Esophagus squamous epithelium (tissue), 4 donors: ENCODE measurements around the gene CCSER1.

ENCODE experiments used
- CTCF ChIP-seq, 6 experiments: fragments of 450-650 bp in 4 of 6; fragments of 200-600 bp in 2 of 6; sonication (generic) in 2 of 6; IDR thresholded peaks; one replicate each; pipeline ENCODE4 v1.5.1; 2016 to 2019; ENCODE audit warnings: antibody characterized with exemption in 6 of 6, mild to moderate bottlenecking in 4 of 6, moderate library complexity in 4 of 6
- POLR2A ChIP-seq, 4 donors: fragments of 450-650 bp; IDR thresholded peaks; one replicate each; pipeline ENCODE4 v1.6.1; 2017; ENCODE audit warnings: antibody characterized with exemption in 4 of 4, mild to moderate bottlenecking in 4 of 4, moderate library complexity in 3 of 4

GRCh38 chr4:90198086-90198847, 71.1 kb downstream of the CCSER1 start:
- no peak for TF ChIP-seq POLR2A (IDR thresholded peaks at IDR 0.05)
- TF ChIP-seq CTCF (IDR thresholded peaks at IDR 0.05), result no peak
